GM18498 (cell line): ENCODE measurements around the gene CACNA1C.

Experiments
- ATAC-seq: cut with Tn5 transposase; IDR thresholded peaks from one replicate; pipeline ENCODE4 v1.9.1; 2021; ENCODE audit warnings: mild to moderate bottlenecking, moderate library complexity; ENCODE audit not compliant: unreplicated experiment

CACNA1C gene

GRCh38 chr12:2629051-2629450, 576.3 kb downstream of the CACNA1C start:
- no peak for ATAC-seq

GRCh38 chr12:2631653-2632350, 579.0 kb downstream of the CACNA1C start:
- ATAC-seq = no peak

- no peak for ATAC-seq
These were observed 580.5 kb downstream of the CACNA1C start for GRCh38 chr12:2633176-2633824.

DNA sequence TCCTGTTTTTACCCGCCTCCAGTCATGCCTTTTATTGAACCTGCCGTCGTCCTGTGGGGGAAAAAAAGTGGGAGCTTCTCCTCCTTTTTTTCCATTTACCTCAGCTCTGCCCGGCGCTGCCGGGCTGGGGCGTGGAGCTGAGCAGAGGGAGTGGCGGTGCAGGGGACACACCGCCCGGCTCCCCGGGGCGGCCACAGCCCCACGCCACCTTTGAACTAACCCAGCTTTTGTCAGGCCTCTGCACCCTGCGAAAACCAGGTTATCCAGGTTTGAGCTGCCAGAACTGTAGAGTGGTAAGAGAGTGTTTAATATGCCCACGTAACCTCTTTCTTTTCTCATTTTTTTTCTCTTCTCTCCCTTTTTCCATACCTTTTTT, 581.0 kb downstream of the CACNA1C start:
- no peak for ATAC-seq

GRCh38 chr12:2634471-2634870, 581.7 kb downstream of the CACNA1C start:
- ATAC-seq = no peak

DNA sequence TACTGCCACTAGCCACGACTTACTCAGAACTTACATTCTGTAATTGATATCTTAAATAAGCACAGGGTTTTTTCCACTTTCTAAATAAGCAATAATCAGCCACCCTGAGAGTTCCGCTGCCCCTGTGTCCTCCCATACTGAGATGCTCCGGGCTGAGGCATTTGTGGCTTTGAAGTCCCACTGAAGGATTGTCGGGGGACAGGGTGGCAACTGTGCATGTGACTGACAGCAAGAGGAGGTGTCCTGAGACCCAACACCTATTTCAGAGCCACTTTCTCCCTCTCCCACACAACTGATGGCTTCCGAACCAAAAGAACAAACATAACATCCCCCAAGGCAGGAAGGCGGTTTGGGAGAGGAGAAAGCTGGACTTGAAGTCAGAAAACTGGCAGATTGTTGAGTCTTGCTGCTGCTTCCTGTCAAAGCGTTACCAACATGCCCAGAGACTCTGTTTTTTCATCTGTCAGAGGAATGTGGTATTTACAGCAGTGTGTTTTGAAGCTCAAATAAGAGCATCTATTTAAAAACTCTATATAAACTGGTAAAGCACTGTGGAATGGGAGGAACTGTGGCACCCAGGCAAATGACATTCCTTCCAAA, 584.1 kb downstream of the CACNA1C start:
- ATAC-seq = no peak

GRCh38 chr12:2637371-2637770, 584.6 kb downstream of the CACNA1C start:
- ATAC-seq = no peak

DNA sequence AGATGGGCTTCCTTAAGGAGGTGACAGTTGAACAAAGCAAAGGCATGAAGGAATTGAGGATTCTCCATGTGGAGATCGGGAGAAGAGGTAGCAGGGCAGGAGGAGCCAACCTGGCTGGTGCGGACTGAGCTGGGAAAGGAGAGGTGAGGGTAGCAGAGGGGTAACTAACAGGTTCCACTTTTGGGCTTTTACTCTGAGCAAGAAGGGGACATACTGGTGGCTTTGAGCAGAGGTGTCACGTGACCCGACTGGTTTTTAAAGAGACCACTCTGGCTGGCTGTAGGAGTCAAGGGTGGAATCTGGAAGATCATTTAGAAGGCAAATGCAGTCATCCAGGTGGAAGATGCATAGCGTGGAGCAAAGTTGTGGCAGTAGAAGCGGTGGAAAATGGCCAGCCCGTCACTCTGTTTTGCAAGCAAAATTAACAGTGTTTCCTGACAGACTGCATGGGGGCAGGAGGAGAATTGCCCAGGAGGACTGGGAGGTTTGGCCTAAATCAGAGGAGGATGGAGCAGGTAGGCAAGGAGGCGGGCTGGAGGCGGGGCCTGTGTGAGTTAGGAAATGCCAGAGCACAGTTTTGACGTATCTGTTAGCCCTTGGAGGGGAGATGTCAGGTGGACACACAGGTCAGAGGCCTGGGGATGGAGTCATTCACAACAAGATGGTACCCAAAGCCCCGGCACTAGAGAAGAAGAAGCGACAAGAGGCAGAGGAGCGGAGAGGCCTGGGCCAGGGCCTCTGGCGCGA, 585.7 kb downstream of the CACNA1C start:
- no peak for ATAC-seq

GRCh38 chr12:2639020-2639298, 586.2 kb downstream of the CACNA1C start:
- ATAC-seq = no peak

DNA sequence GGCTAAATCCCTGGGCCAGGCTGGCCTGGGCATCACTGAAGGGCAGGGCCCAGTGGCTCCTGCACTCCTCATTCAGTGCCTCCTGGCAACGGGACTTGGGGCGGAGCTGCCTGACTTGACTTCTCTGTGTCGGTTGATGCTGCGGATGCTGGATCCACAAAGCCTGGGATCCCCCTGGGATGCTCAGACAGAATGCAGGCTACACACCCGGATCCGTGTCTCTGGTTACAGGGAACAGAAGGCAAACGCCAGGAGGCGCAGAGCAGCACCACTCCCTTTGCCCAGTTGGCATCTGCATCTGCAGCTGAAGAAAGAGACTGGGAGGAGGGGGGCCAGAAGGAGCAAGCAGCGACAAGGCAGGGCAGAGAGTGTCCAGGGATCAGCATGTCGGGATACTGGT, 587.5 kb downstream of the CACNA1C start:
- no peak for ATAC-seq

DNA sequence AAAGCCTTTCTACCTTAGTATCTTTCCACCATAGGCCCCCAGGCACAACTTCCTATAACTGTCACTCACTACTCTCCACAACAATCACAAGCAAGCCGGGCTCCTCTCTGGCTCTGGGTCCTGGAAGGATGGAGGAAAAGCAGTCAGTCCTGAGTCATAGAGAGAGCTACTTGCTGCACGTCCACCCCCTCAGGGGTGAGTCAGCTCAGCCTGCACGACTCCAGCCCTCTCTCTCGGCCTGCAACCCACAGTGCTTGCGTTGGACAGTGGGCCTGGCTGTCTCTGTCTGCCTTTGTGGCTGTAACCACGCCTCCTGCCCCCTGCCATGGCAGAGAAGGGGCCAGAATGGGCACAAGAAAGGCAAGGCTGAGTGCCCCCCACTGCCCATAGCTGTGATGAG, 587.9 kb downstream of the CACNA1C start:
- ATAC-seq = no peak

GRCh38 chr12:2641207-2641606, 588.4 kb downstream of the CACNA1C start:
- ATAC-seq = no peak

- ATAC-seq = no peak
These were observed 589.0 kb downstream of the CACNA1C start for GRCh38 chr12:2641761-2642160.

- ATAC-seq = no peak
These were observed 589.5 kb downstream of the CACNA1C start for GRCh38 chr12:2642176-2642892.

GRCh38 chr12:2642896-2643425, 590.2 kb downstream of the CACNA1C start:
- ATAC-seq = no peak

DNA sequence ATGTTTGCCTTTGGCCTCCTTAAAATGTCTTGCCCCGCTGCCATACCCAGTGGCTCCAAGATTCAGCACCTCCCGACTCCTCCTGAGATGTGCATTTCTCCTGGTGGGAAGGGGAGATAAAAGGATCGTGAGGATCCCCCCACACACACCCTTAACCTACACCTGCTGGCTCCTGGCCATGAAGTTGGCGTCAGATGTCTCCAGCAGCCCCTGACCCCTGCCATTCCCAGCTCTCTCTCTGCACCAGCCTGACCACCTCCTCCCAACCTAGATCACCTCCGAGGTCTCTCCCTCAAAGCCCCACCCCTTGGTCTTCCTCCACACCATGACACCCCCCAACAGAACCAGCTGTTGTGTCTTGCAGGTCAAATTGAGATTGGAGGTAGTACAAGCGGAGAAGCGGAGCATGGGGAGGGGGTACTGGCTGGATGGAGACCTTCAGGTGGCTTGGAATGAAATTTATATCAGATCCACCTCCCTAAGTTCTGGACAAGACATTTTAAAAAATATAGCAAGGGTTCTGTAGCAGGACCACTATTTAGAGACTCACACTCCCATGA, 590.9 kb downstream of the CACNA1C start:
- ATAC-seq = no peak

GRCh38 chr12:2644683-2645405, 592.1 kb downstream of the CACNA1C start:
- ATAC-seq = no peak

DNA sequence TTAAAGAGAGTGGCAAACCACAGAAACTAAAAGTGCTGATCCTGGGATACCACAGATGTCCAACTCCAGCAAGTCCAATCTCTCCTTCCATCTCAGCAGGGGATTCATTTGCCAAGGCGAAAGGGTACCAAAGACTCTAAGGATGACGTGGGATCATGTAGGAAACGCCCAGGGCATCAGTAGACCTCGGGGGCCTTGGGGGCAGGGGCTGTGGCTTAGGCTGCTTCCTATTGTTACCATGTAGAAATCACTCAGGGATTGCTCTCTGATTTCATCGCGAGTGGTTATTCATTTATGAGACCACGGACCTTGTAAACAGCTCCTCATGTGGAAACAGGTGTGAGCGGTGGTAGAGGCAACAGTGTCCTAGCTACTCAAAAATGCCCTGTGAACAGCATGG, 592.7 kb downstream of the CACNA1C start:
- ATAC-seq = no peak

- no peak for ATAC-seq
These were observed 593.6 kb downstream of the CACNA1C start for GRCh38 chr12:2646341-2646740.

GRCh38 chr12:2647186-2647585, 594.4 kb downstream of the CACNA1C start:
- no peak for ATAC-seq
